A549 (cell line): Measurements from ENCODE around the gene PDCD1LG2. TPM values are rescaled to one million over a fixed set of nuclear protein-coding genes. Genes with fewer than 3 reads are reported as not detected.

Experiments
- ATAC-seq, 2 experiments: fragments of 200-7000 bp in 1 of 2; fragments of >200 bp in 1 of 2; cut with Nextera tagmentation in 1 of 2; cut with Tn5 transposase in 1 of 2; 3 replicates each; pipeline versions ENCODE4 v1.8.0 to v1.9.1; 2018 to 2020; ENCODE audit warnings: mild to moderate bottlenecking in 1 of 2, moderate library complexity in 1 of 2
- CTCF ChIA-PET: fragments of 300-600 bp; sonication (Branson Sonifier 250); formaldehyde crosslinking; extraction: SDS; loops from one replicate; lab custom pipeline; 2021; ENCODE audit warnings: antibody characterized with exemption, inconsistent platforms; lab: Yijun Ruan, JAX
- POLR2A ChIA-PET: fragments of 350-600 bp; formaldehyde crosslinking; extraction: SDS; loops from one replicate; lab custom pipeline; 2021; ENCODE audit warnings: antibody characterized with exemption, inconsistent platforms; lab: Yijun Ruan, JAX
- DNase-seq, 2 experiments: peaks; one replicate each; pipeline versions ENCODE4 v3.0.0 to v3.0.0-alpha.2; 2011 to 2016; ENCODE audit warnings: low read depth in 1 of 2, low spot score in 1 of 2
- FAIRE-seq: peaks from 2 replicates; lab custom pipeline; 2011; peaks lifted over from hg19 to GRCh38; lab: Jason Lieb, UNC
- H3K27ac ChIP-seq, 2 experiments: fragments of >200 bp; sonication (Bioruptor Twin); formaldehyde crosslinking; 3 replicates each; pipeline ENCODE4 v1.5.1; 2016 to 2017
- H3K4me1 ChIP-seq: fragments of >200 bp; sonication (Bioruptor Twin); formaldehyde crosslinking; 3 replicates; pipeline ENCODE4 v1.6.1; 2016
- H3K4me2 ChIP-seq: fragments of >200 bp; sonication (Bioruptor Twin); formaldehyde crosslinking; 3 replicates; pipeline ENCODE4 v1.6.1; 2016
- H3K4me3 ChIP-seq: fragments of >200 bp; sonication (Bioruptor Twin); formaldehyde crosslinking; 3 replicates; pipeline ENCODE4 v1.5.1; 2016
- H3K9me3 ChIP-seq: fragments of >200 bp; sonication (Bioruptor Twin); formaldehyde crosslinking; 3 replicates; pipeline ENCODE4 v1.6.1; 2016
- CBX2 ChIP-seq: fragments of 200-600 bp; sonication (generic); IDR thresholded peaks from 2 replicates; pipeline ENCODE4 v1.6.1; 2016; ENCODE audit warnings: low read depth, mild to moderate bottlenecking, borderline replicate concordance
- CEBPB ChIP-seq, 2 experiments: fragments of >200 bp in 1 of 2; sonication (Bioruptor Twin) in 1 of 2; formaldehyde crosslinking in 1 of 2; IDR thresholded peaks; 2 replicates each; pipeline ENCODE4 v1.6.1; 2012 to 2016
- EP300 ChIP-seq, 2 experiments: fragments of >200 bp; sonication (Bioruptor Twin); formaldehyde crosslinking; IDR thresholded peaks; 2 replicates in 1 of 2; 3 replicates in 1 of 2; pipeline ENCODE4 v1.6.1; 2016 to 2017
- ESRRA ChIP-seq: fragments of 150-350 bp; IDR thresholded peaks from 2 replicates; pipeline ENCODE4 v1.6.1; 2014; ENCODE audit warnings: mild to moderate bottlenecking, low read length, borderline replicate concordance
- FOSL2 ChIP-seq, 2 experiments: fragments of 450-650 bp in 1 of 2; fragments of >200 bp in 1 of 2; sonication (Bioruptor Twin) in 1 of 2; formaldehyde crosslinking; IDR thresholded peaks; 2 replicates each; pipeline versions ENCODE4 v1.5.0 to v1.6.1; 2016 to 2020; ENCODE audit warnings: mild to moderate bottlenecking in 1 of 2, moderate library complexity in 1 of 2
- GATA3 ChIP-seq: IDR thresholded peaks from 2 replicates; pipeline ENCODE4 v1.6.1; 2012; ENCODE audit warnings: borderline replicate concordance
- HDAC2 ChIP-seq: fragments of 200-600 bp; sonication (generic); IDR thresholded peaks from 2 replicates; pipeline ENCODE4 v1.6.1; 2016
- HEYL ChIP-seq: fragments of 250-450 bp; sonication (Bioruptor Pico); IDR thresholded peaks from 2 replicates; pipeline ENCODE4 v1.8.0; 2021; ENCODE audit warnings: mild to moderate bottlenecking, moderate library complexity
- HOXB13 ChIP-seq: fragments of 250-450 bp; sonication (Bioruptor Pico); IDR thresholded peaks from 2 replicates; pipeline ENCODE4 v1.5.0; 2020; ENCODE audit warnings: low read depth, mild to moderate bottlenecking, moderate library complexity
- JUN ChIP-seq, 2 experiments: fragments of >200 bp; sonication (Bioruptor Twin); formaldehyde crosslinking; IDR thresholded peaks; 2 replicates in 1 of 2; 3 replicates in 1 of 2; pipeline ENCODE4 v1.6.1; 2016 to 2017
- JUNB ChIP-seq: fragments of >200 bp; sonication (Bioruptor Twin); formaldehyde crosslinking; IDR thresholded peaks from 2 replicates; pipeline ENCODE4 v1.6.1; 2016
- KDM1A ChIP-seq: fragments of 200-600 bp; sonication (generic); IDR thresholded peaks from 2 replicates; pipeline ENCODE4 v1.6.1; 2016; ENCODE audit warnings: low read depth, mild to moderate bottlenecking
- MAFK ChIP-seq: fragments of 450-650 bp; IDR thresholded peaks from 2 replicates; pipeline ENCODE4 v1.6.1; 2014; ENCODE audit not compliant: partially characterized antibody
- NFE2L2 ChIP-seq: fragments of 150-350 bp; conservative IDR thresholded peaks from 2 replicates; pipeline ENCODE4 v1.6.1; 2014; ENCODE audit warnings: low read length
- NR3C1 ChIP-seq: fragments of >200 bp; sonication (Bioruptor Twin); formaldehyde crosslinking; IDR thresholded peaks from 3 replicates; pipeline ENCODE4 v1.6.1; 2017
- POLR2A ChIP-seq: IDR thresholded peaks from 2 replicates; pipeline ENCODE4 v1.6.1; 2012; ENCODE audit warnings: mild to moderate bottlenecking, low read length
- POLR2AphosphoS2 ChIP-seq: conservative IDR thresholded peaks from 2 replicates; pipeline ENCODE4 v1.6.1; 2012; ENCODE audit warnings: low read length, improper control_type of control experiment, inconsistent platforms
- RARB ChIP-seq: fragments of 250-450 bp; sonication (Bioruptor Pico); IDR thresholded peaks from 2 replicates; pipeline ENCODE4 v1.8.0; 2021; ENCODE audit warnings: mild to moderate bottlenecking, moderate library complexity
- RNF2 ChIP-seq: fragments of 200-600 bp; sonication (generic); IDR thresholded peaks from 2 replicates; pipeline ENCODE4 v1.6.1; 2016; ENCODE audit warnings: low read depth, mild to moderate bottlenecking, antibody characterized with exemption, moderate library complexity, borderline replicate concordance
- SREBF2 ChIP-seq: fragments of 450-650 bp; IDR thresholded peaks from 2 replicates; pipeline ENCODE4 v1.6.1; 2014; ENCODE audit warnings: mild to moderate bottlenecking, moderate library complexity
- TFCP2L1 ChIP-seq: fragments of 250-450 bp; sonication (Bioruptor Pico); IDR thresholded peaks from 2 replicates; pipeline ENCODE4 v1.5.0; 2021; ENCODE audit warnings: mild to moderate bottlenecking
- USF2 ChIP-seq: fragments of 450-650 bp; IDR thresholded peaks from 2 replicates; pipeline ENCODE4 v1.6.1; 2014; ENCODE audit warnings: antibody characterized with exemption
- ZNF302 ChIP-seq: fragments of 250-450 bp; sonication (Bioruptor Pico); IDR thresholded peaks from 2 replicates; pipeline ENCODE4 v1.9.0; 2021; ENCODE audit warnings: inconsistent platforms, mild to moderate bottlenecking, moderate library complexity
- WGBS: methylation state at CpG from one replicate; pipeline ENCODE4 v1.1.6; 2017; ENCODE audit errors: missing lambda C conversion rate; 5-methylcytosine and 5-hydroxymethylcytosine counted together
- polyA plus RNA-seq, 4 experiments: library from polyadenylated mRNA; depleted of rRNA in 3 of 4; stranded (reverse); fragments of >200 nt; fragmentation: RNase III in 1 of 4; extraction: RNeasy Plus Mini Kit Qiagen cat#74134 plus additional on column Dnase treatment in 1 of 4; gene quantifications; 2 replicates in 3 of 4; 3 replicates in 1 of 4; pipeline ENCODE4 v1.2.3, GENCODE V29; 2011 to 2017
- TF ChIP-seq, protein P1 (sequence below): IDR thresholded peaks from 2 replicates; pipeline ENCODE4 v1.6.1; 2012
- TF ChIP-seq, protein P2 (sequence below): fragments of 250-450 bp; sonication (Bioruptor Pico); IDR thresholded peaks from 2 replicates; pipeline ENCODE4 v1.5.0; 2021; ENCODE audit warnings: mild to moderate bottlenecking, moderate library complexity, borderline replicate concordance
- TF ChIP-seq, protein P3 (sequence below): fragments of 250-450 bp; sonication (Bioruptor Pico); IDR thresholded peaks from 2 replicates; pipeline ENCODE4 v1.5.0; 2020; ENCODE audit warnings: low read depth, mild to moderate bottlenecking, moderate library complexity

PDCD1LG2 gene
- polyA plus RNA-seq, 2 of the 4 experiments (the other 2 are of a cell fraction) = 0.53 TPM

- FAIRE-seq = no peak
- no peak overlapping the region for H3K27ac ChIP-seq
- CTCF ChIA-PET = interaction anchor here (1.3 kb wide), 1 partner anchor 50 kb away, joined by 5 read pairs; the partner anchor contains the start of gene CD274
These were observed 10.4 kb upstream of the PDCD1LG2 start for GRCh38 chr9:5499889-5500398.

DNA sequence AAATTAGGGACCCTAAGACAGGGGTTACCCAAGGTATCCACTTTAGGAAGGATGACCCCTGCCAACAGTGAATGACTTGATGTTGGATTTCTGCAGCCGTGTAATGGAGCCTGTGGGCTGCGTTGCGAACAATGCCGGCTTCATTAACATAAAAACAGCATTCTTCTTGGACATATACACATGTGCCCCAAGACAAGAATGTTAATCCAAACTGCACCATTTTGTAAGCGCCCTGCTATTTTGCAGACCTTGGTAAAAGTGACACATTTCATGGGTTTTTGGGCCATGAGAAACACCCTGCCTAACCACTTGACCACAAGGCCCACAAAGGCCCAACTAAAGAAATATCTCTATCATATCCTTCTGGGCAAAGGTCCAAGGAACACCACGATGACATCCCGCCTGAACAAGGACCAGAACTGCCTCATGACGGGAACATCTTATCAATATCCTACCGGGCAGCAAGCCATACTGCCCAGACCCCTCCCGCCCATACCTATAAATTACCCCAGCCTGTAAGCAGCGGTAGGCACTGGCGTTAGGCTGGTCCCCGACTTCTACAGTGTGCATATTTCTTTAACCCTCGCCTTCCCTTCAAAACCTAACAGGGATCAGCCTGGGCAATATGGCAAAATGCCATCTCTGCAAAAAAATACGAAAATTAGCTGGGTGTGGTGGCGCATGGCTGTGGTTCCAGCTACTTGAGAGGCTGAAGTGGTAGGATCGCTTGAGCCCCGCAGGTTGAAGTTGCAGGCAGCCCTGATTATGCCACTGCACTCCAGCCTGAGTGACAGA lies 9.7 kb upstream of the PDCD1LG2 start:
- DNase-seq = no peak
- H3K9me3 ChIP-seq = no peaks in the 10 kb centered on the region
- no peak for FAIRE-seq
- POLR2A ChIA-PET = no interaction called here
- no peak overlapping the region for H3K27ac ChIP-seq
- no peak for ATAC-seq
- H3K4me3 ChIP-seq = no peak overlapping the region
- TF ChIP-seq JUN (IDR thresholded peaks at IDR 0.05) (no peak), MAFK (no peak), POLR2A (no peak), KDM1A (no peak), FOSL2 (IDR thresholded peaks at IDR 0.05) (no peak), FOSL2 (CRISPR knock-in tag; IDR thresholded peaks at IDR 0.05) (no peak), RARB (CRISPR knock-in tag) (no peak), TFCP2L1 (no peak), JUNB (no peak), CEBPB (IDR thresholded peaks at IDR 0.05) (no peak), POLR2AphosphoS2 (no peak), USF2 (no peak), CBX2 (no peak), EP300 (IDR thresholded peaks at IDR 0.05) (no peak), GATA3 (no peak), NFE2L2 (no peak), ESRRA (no peak), HDAC2 (no peak)
- TF ChIP-seq, protein P1, sequence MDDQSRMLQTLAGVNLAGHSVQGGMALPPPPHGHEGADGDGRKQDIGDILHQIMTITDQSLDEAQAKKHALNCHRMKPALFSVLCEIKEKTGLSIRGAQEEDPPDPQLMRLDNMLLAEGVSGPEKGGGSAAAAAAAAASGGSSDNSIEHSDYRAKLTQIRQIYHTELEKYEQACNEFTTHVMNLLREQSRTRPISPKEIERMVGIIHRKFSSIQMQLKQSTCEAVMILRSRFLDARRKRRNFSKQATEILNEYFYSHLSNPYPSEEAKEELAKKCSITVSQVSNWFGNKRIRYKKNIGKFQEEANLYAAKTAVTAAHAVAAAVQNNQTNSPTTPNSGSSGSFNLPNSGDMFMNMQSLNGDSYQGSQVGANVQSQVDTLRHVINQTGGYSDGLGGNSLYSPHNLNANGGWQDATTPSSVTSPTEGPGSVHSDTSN = no peak
- TF ChIP-seq, protein P2, sequence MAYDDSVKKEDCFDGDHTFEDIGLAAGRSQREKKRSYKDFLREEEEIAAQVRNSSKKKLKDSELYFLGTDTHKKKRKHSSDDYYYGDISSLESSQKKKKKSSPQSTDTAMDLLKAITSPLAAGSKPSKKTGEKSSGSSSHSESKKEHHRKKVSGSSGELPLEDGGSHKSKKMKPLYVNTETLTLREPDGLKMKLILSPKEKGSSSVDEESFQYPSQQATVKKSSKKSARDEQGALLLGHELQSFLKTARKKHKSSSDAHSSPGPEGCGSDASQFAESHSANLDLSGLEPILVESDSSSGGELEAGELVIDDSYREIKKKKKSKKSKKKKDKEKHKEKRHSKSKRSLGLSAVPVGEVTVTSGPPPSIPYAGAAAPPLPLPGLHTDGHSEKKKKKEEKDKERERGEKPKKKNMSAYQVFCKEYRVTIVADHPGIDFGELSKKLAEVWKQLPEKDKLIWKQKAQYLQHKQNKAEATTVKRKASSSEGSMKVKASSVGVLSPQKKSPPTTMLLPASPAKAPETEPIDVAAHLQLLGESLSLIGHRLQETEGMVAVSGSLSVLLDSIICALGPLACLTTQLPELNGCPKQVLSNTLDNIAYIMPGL = no peak
- WGBS = 87% methylated on average over 18 of the region's 18 CpGs
- CTCF ChIA-PET = interaction anchor here (2.3 kb wide), 1 partner anchor 100 kb away, joined by 5 read pairs; no protein-coding TSS in a partner anchor
- no peak overlapping the region for H3K4me2 ChIP-seq
- H3K4me1 ChIP-seq = no peaks in the 10 kb centered on the region

More at GRCh38 chr9:5499889-5500398, 10.4 kb upstream of the PDCD1LG2 start:
- no peak for ATAC-seq
- H3K4me3 ChIP-seq = no peak overlapping the region
- POLR2A ChIA-PET = no interaction called here
- H3K4me2 ChIP-seq = no peak overlapping the region
- no peaks in the 10 kb centered on the region for H3K9me3 ChIP-seq
- H3K4me1 ChIP-seq = no peaks in the 10 kb centered on the region
- WGBS = 79% methylated on average over 4 of the region's 4 CpGs
- TF ChIP-seq CEBPB (IDR thresholded peaks at IDR 0.05) = no peak
- no peak for TF ChIP-seq EP300 (IDR thresholded peaks at IDR 0.05)
- no peak for TF ChIP-seq HOXB13
- TF ChIP-seq, all 56 proteins: peak for 0
- DNase-seq = no peak

GRCh38 chr9:5502553-5502952 lies 7.8 kb upstream of the PDCD1LG2 start:
- DNase-seq (no peak), ATAC-seq (no peak), FAIRE-seq (no peak)
- H3K4me1 ChIP-seq = no peaks in the 10 kb centered on the region
- WGBS = 90% methylated on average over 6 of the region's 6 CpGs
- ChIA-PET CTCF (interaction anchor here (1.8 to 2.3 kb wide), 2 partner anchors 52 to 98 kb away, joined by 5 read pairs; partner anchors contain the start of gene CD274), POLR2A (no interaction called here)
- no peaks in the 10 kb centered on the region for H3K9me3 ChIP-seq
- no peak overlapping the region for H3K4me3 ChIP-seq
- no peak overlapping the region for H3K27ac ChIP-seq
- H3K4me2 ChIP-seq = no peak overlapping the region
- TF ChIP-seq SREBF2 = no peak
- TF ChIP-seq HDAC2 = no peak
- TF ChIP-seq POLR2AphosphoS2 = no peak
- TF ChIP-seq TFCP2L1 = no peak
- TF ChIP-seq, protein P3, sequence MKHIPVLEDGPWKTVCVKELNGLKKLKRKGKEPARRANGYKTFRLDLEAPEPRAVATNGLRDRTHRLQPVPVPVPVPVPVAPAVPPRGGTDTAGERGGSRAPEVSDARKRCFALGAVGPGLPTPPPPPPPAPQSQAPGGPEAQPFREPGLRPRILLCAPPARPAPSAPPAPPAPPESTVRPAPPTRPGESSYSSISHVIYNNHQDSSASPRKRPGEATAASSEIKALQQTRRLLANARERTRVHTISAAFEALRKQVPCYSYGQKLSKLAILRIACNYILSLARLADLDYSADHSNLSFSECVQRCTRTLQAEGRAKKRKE (CRISPR knock-in tag) = no peak
- TF ChIP-seq ZNF302 = no peak
- no peak for TF ChIP-seq HEYL (CRISPR knock-in tag)
- no peak for TF ChIP-seq NR3C1
- TF ChIP-seq, protein P1 = no peak
- TF ChIP-seq, protein P2 = no peak
- TF ChIP-seq RNF2 = no peak
